Cardiac fibroblast (primary cell): ENCODE measurements around the gene DGKB.
A peak's percentile ranks its signal among the peaks of the same experiment; 100 is the strongest.

Experiments
- DNase-seq, 2 donors: peaks; one replicate each; pipeline versions ENCODE4 v3.0.0 to v3.0.0-alpha.2; 2010; ENCODE audit warnings: low read depth in 2 of 2
- H3K4me3 ChIP-seq, 2 donors: replicated peaks in 1 of 2; 1 replicate in 1 of 2; 2 replicates in 1 of 2; pipeline ENCODE4 v1.5.1; 2011; ENCODE audit warnings: low read depth in 2 of 2, low read length in 2 of 2, mild to moderate bottlenecking in 2 of 2, moderate library complexity in 1 of 2
- TF ChIP-seq, protein P1 (sequence below): IDR thresholded peaks from one replicate; pipeline ENCODE4 v1.5.1; 2011; ENCODE audit warnings: low read depth, mild to moderate bottlenecking, low read length, inconsistent platforms

The DGKB gene

DNA sequence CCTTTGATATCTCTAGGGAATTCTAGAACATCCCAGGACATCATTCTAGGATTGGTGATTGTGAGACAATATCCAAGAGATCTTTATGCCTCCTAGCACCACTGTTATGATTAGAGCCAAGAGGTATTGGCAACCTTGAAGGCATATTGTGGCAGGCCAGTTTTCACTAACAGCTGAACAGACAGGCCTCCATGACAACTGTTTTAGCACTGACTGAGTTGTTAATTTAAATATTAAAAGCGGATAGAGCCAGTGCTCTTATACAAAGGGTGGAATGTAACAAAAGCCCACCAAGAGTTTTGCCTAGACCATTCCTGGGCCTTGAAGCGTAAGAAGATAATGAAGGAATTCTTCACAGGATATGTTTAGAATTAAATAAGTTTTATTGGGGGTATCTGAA lies 131.9 kb downstream of the DGKB start:
- DNase-seq, result no peak
- H3K4me3 ChIP-seq, result no peak overlapping the region
- TF ChIP-seq, protein P1, sequence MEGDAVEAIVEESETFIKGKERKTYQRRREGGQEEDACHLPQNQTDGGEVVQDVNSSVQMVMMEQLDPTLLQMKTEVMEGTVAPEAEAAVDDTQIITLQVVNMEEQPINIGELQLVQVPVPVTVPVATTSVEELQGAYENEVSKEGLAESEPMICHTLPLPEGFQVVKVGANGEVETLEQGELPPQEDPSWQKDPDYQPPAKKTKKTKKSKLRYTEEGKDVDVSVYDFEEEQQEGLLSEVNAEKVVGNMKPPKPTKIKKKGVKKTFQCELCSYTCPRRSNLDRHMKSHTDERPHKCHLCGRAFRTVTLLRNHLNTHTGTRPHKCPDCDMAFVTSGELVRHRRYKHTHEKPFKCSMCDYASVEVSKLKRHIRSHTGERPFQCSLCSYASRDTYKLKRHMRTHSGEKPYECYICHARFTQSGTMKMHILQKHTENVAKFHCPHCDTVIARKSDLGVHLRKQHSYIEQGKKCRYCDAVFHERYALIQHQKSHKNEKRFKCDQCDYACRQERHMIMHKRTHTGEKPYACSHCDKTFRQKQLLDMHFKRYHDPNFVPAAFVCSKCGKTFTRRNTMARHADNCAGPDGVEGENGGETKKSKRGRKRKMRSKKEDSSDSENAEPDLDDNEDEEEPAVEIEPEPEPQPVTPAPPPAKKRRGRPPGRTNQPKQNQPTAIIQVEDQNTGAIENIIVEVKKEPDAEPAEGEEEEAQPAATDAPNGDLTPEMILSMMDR, result no peak

DNA sequence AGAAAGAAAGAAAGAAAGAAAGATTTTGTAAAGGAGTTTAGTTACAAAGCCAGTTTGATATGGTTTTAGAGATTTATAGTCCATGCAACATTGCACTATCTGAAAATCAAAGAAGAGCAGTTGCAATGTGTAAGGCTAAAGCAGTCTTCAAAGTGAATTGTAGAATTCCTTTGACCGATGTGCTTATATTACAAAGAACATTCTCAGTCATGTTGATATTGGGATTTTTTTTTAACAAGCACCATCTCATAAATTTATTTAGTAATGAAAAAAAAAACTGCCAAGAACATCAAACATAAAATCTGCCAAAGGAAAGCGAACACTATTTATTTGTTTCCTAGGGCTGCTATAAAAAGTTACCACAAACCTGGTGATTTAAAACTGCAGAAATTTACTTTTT lies 133.3 kb downstream of the DGKB start:
- no peak for DNase-seq
- TF ChIP-seq, protein P1, result no peak
- H3K4me3 ChIP-seq, result no peak overlapping the region

DNA sequence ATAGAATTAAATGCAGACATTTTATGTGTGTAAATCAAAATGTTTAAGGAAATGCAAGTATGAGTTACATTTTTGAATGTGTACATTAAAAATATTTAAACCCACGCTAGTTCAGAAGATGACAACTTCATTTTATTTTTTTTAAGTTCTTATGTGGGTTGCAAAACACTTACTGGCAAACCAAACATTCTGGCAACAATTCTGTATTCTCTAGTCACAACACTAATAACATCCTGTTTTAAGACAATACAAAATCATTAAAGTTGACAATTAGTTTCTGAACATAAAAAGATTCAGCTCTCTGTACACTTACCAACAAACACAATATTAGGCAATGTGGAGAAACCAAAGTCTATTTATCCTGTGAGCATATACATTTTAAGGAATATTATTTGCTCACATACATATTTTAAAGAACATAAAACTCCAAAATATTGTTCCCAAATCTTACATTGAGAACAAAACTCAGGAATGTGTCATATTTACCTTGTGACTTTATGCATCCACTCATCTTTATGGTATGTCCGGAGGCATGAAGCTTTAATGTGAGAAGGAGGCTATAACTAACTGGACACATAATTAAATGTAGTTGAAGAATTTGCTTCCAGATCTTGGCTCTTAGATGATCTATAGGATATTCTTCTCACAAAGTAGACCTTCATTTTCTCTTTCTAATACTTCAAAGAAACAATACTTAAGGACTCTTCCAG lies 134.7 kb downstream of the DGKB start:
- peak; percentile 32 to 55 for DNase-seq
- TF ChIP-seq, protein P1, result no peak
- H3K4me3 ChIP-seq, result no peak overlapping the region

DNA sequence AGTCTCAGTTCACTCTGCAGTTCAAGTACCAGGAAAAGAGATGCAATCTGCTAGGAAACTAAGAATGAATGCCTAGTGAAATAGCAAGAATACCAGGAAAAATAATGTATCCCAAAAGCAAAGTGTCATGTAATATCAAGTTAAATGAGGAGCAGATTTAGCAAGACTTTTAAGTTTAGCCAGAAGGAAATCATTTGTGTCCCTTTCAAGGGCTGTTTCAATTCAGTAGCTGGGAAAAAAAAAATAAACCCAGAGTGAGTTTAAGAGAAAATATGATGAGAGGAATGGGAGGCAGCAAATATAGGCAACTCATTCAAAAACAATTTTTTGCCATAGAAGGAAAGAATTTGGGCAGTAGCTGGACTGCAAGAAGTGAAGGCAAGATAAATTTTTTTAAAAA lies 135.8 kb downstream of the DGKB start:
- peak in 1 of 2 donors; percentile 27 for DNase-seq
- TF ChIP-seq, protein P1, result no peak

DNA sequence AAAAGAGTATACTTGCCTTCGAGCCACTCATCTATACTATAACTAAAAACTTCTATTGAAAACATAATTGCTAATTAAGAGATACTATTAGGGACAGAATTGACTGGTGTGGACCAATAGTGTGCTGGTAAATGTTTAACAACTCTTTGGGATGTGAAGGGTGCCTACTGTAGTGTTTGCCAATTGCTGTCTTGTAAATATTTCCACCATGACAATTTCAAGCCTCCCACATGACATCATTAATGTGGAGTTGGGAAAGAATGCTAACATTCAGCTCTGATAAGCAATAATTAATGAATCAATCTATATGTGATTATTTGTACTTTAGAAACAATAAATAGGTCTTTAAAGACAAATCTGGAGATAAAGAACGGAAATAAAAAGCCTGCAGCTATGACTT lies 136.8 kb downstream of the DGKB start:
- no peak overlapping the region for H3K4me3 ChIP-seq
- TF ChIP-seq, protein P1, result no peak
- peak in 1 of 2 donors; percentile 25 for DNase-seq

More for the DNA sequence above, 135.8 kb downstream of the DGKB start:
- H3K4me3 ChIP-seq, result no peak overlapping the region

DNA sequence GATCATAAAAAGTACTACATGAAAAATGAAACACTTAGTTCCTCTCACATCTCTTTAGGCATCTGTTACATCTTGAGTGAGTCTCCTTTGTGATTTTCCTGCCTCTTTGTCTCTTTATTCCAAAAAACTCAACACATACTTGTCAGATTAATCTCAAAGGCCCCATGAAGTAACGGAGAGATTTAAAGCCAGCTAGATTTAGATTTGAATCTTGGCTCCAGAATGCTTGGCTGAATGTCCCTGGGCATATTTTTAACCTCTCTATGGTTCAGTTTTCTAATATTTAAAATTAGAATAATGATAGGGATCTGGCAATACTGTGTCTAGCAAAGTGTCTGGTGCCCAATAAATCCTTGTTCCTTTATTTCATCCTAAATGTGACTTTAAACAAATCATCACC lies 140.0 kb downstream of the DGKB start:
- no peak for DNase-seq
- TF ChIP-seq, protein P1, result no peak
- H3K4me3 ChIP-seq, result no peak overlapping the region
